GM12872 (cell line): ENCODE results near the gene SLC16A7.

Source experiments
- CTCF ChIP-seq: IDR thresholded peaks from 3 replicates; pipeline ENCODE4 v1.5.1; 2011; ENCODE audit warnings: low read depth, mild to moderate bottlenecking, low read length, moderate library complexity; ENCODE audit not compliant: insufficient read depth

The SLC16A7 gene

GRCh38 chr12:59672273-59672672, 76.4 kb downstream of the SLC16A7 start:
- TF ChIP-seq CTCF: no peak

GRCh38 chr12:59675461-59675860, 79.6 kb downstream of the SLC16A7 start:
- no peak for TF ChIP-seq CTCF

- no peak for TF ChIP-seq CTCF
Measured at GRCh38 chr12:59677857-59678256, 82.0 kb downstream of the SLC16A7 start.

- no peak for TF ChIP-seq CTCF
Measured at GRCh38 chr12:59678759-59679411, 83.1 kb downstream of the SLC16A7 start.

GRCh38 chr12:59689776-59690175, 93.9 kb downstream of the SLC16A7 start:
- TF ChIP-seq CTCF: no peak

- TF ChIP-seq CTCF: no peak
Measured at GRCh38 chr12:59695379-59695778, 99.5 kb downstream of the SLC16A7 start.

GRCh38 chr12:59698600-59698999, 102.8 kb downstream of the SLC16A7 start:
- no peak for TF ChIP-seq CTCF
